ENCODE results near the gene PCDHA6. TPM values are rescaled to one million over a fixed set of nuclear protein-coding genes. Genes with fewer than 3 reads are reported as not detected.
A peak's percentile ranks its signal among the peaks of the same experiment; 100 is the strongest.

Gene PCDHA6
- total and polyA plus RNA-seq, 2 donors (not counting 3 experiments of a cell fraction or from before 2014, with no cell fraction given) = 0.04 to 0.18 TPM

GRCh38 chr5:140840978-140841962, 13.5 kb downstream of the PCDHA6 start, which contains the start of gene PCDHA8:
Gene PCDHA8, plus strand, starts transcription at chr5:140841187. Its CDS starts 135 bp downstream, at chr5:140841322.
- intact Hi-C loops (cut with micrococcal nuclease) = loop anchor here (2.0 kb wide), 1 partner anchor 200 kb away; no protein-coding TSS in a partner anchor
- no peak within 1 kb of the TSS for H3K9ac ChIP-seq (replicated peaks; ENCODE audit: extremely low read depth, insufficient read depth, low read length)

More at GRCh38 chr5:140840978-140841962, 13.5 kb downstream of the PCDHA6 start, which contains the start of gene PCDHA8:
- no peak for DNase-seq (ENCODE audit: low read depth, low spot score)
- no TSS peak for BruUV-seq (replicated peaks)
- no peaks in the 10 kb centered on the region for H3K9me3 ChIP-seq (replicated peaks; ENCODE audit: control insufficient read depth, insufficient read depth, low read length)
- no peak within 1 kb of the TSS for H2AFZ ChIP-seq (ENCODE audit: low read depth, low read length)
- FAIRE-seq = no peak
- no peak within 1 kb of the TSS for H3K4me2 ChIP-seq (ENCODE audit: insufficient read depth, low read length)
- ChIA-PET CTCF (interaction anchor here (0.7 to 1.1 kb wide), 3 partner anchors 28 to 726 kb away, joined by 3 to 9 read pairs (median 3); partner anchors contain the start of gene PCDHA11), POLR2A (no interaction called here)
- no peaks in the 10 kb centered on the region for H3K4me1 ChIP-seq (ENCODE audit: control insufficient read depth, extremely low read depth, insufficient read depth, low read length)
- H3K36me3 ChIP-seq (ENCODE audit: control insufficient read depth in 2 of 2, extremely low read depth in 1 of 2, insufficient read depth in 2 of 2, low read length in 2 of 2) = no peaks in the 10 kb centered on the region
- TF ChIP-seq FOS (IDR thresholded peaks at IDR 0.05; ENCODE audit: borderline replicate concordance, insufficient read depth, low read length) = no peak
- peak; percentile 22 to 29 for TF ChIP-seq CTCF (IDR thresholded peaks at IDR 0.05; ENCODE audit: extremely low read depth in 1 of 2, insufficient read depth in 1 of 2, low read depth in 1 of 2, low read length in 2 of 2)
- H3K27ac ChIP-seq (ENCODE audit: insufficient read depth, low read depth, low read length) = no peak within 1 kb of the TSS
- dilution Hi-C loops (cut with MboI; ENCODE audit: extremely low pct_ligation_motif_present, low sequenced_read_pairs) = no loop called here
- H3K4me3 ChIP-seq (replicated peaks in 1 of 3; ENCODE audit: insufficient read depth in 1 of 3, low read depth in 1 of 3, low read length in 3 of 3) = no peak within 1 kb of the TSS
- H3K9me1 ChIP-seq (replicated peaks; ENCODE audit: control insufficient read depth, extremely low read depth, insufficient read depth, low read length) = no peaks in the 10 kb centered on the region
- no peaks in the 10 kb centered on the region for H3K27me3 ChIP-seq (ENCODE audit: control insufficient read depth in 2 of 2, insufficient read depth in 2 of 2, low read length in 2 of 2)
- no peaks in the 10 kb centered on the region for H3K79me2 ChIP-seq (ENCODE audit: control insufficient read depth, insufficient read depth, low read length)
- no peaks in the 10 kb centered on the region for H4K20me1 ChIP-seq (replicated peaks; ENCODE audit: control insufficient read depth, extremely low read depth, insufficient read depth, low read length)

All from endothelial cell of umbilical vein (primary cell).